ENCODE data around the gene DLGAP1. TPM values are rescaled to one million over a fixed set of nuclear protein-coding genes. Genes with fewer than 3 reads are reported as not detected.

The DLGAP1 gene
- total and polyA plus RNA-seq, 4 donors = 0.75 to 6.6 (median 3.6) TPM

DNA sequence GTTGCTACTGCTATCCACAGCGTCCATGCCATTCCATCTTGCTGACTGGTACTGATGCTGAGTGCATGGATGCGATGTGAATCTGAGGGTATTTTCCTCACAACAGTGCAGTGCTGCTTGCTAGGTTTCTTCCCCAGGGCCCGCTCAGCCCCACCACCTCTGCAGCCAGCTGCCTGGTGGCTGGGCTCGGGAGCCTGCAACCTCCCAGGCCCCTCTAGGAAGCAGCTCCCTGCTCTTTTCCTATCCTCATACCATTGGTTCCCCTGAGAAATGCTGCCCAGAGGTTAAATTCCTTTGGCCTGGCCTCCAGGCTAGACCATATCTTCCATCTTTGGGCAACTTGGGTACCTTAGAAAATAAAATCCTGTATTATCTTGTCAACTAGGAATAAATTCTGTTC lies 591.5 kb downstream of the DLGAP1 start:
- intact Hi-C loops (cut with DNase I) = loop anchor here in 1 of 2 donors (10.0 kb wide), 1 partner anchor 579 kb away; no protein-coding TSS in a partner anchor
- 71 to 74% methylated on average over 4 of the region's 4 CpGs for WGBS, 2 donors
- ATAC-seq (ENCODE audit: low FRiP score) (no peak), DNase-seq (no peak)
- Histone ChIP-seq H3K4me3 (ENCODE audit: low read length in 2 of 2) (no peak overlapping the region), H3K9me3 (ENCODE audit: control insufficient read depth, low read length) (no peaks in the 10 kb centered on the region), H3K36me3 (ENCODE audit: control insufficient read depth in 1 of 2, insufficient read depth in 2 of 2, low read length in 1 of 2) (no peaks in the 10 kb centered on the region), H3K4me1 (ENCODE audit: control insufficient read depth in 1 of 2, insufficient read depth in 2 of 2, low read length in 2 of 2) (no peaks in the 10 kb centered on the region), H3K27me3 (ENCODE audit: control insufficient read depth in 1 of 2, insufficient read depth in 2 of 2, low read length in 1 of 2) (no peaks in the 10 kb centered on the region), H3K27ac (ENCODE audit: low read depth in 1 of 2, low read length in 2 of 2) (no peak overlapping the region)

DNA sequence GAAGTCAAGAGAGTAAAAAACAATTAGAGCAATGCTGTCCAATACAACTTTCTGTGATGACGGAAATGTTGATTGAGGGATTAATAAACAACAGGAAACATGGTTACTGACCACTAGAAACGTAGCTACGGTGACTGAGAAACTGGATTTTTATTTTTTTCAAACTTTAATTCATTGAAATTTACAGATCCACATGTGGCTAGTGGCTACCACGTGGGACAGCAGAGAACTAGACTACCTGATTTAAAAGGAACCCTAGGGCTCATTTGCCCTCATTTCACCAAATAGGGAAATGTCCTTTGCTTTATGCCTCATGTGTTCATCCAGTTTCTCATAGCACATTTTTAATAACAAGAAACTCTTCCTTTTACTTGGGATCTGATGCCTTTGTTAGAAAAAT lies 592.1 kb downstream of the DLGAP1 start:
- H3K4me3 ChIP-seq (ENCODE audit: low read length in 2 of 2) = no peak overlapping the region
- intact Hi-C loops (cut with DNase I) = loop anchor here in 1 of 2 donors (10.0 kb wide), 1 partner anchor 578 kb away; no protein-coding TSS in a partner anchor
- ATAC-seq (ENCODE audit: low FRiP score) (no peak), DNase-seq (no peak)
- no peaks in the 10 kb centered on the region for H3K4me1 ChIP-seq (ENCODE audit: control insufficient read depth in 1 of 2, insufficient read depth in 2 of 2, low read length in 2 of 2)
- no peaks in the 10 kb centered on the region for H3K27me3 ChIP-seq (ENCODE audit: control insufficient read depth in 1 of 2, insufficient read depth in 2 of 2, low read length in 1 of 2)
- H3K9me3 ChIP-seq (ENCODE audit: control insufficient read depth, low read length) = no peaks in the 10 kb centered on the region
- no peak overlapping the region for H3K27ac ChIP-seq (ENCODE audit: low read depth in 1 of 2, low read length in 2 of 2)
- H3K36me3 ChIP-seq (ENCODE audit: control insufficient read depth in 1 of 2, insufficient read depth in 2 of 2, low read length in 1 of 2) = no peaks in the 10 kb centered on the region
- 89 to 92% methylated on average over 4 of the region's 4 CpGs for WGBS, 2 donors

DNA sequence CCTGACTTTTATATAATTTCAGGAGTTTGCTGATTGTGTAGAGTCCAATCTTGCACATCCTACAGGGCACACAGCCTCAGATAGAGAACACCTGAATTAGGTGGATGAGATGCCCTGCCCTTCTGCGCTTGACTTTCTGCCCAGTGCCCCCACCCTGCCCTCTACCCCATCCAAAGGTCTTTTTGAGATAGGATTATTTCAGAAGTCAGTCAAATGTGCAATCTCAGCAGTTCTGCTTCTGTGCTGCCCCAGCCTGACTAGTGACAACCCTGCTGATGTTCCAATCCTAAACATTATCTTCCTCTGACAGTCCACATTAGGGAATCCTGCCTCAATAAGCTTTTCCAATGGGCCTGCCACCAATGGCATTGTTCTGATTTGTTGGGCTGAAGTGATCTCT lies 593.6 kb downstream of the DLGAP1 start:
- H3K27me3 ChIP-seq (ENCODE audit: control insufficient read depth in 1 of 2, insufficient read depth in 2 of 2, low read length in 1 of 2) = no peaks in the 10 kb centered on the region
- no peak overlapping the region for H3K4me3 ChIP-seq (ENCODE audit: low read length in 2 of 2)
- WGBS, 2 donors = 92 to 96% methylated on average over 1 of the region's 1 CpG
- peaks cover 0 to 1% of the 10 kb centered on the region in 2 donors for H3K36me3 ChIP-seq (ENCODE audit: control insufficient read depth in 1 of 2, insufficient read depth in 2 of 2, low read length in 1 of 2)
- no peaks in the 10 kb centered on the region for H3K9me3 ChIP-seq (ENCODE audit: control insufficient read depth, low read length)
- H3K4me1 ChIP-seq (ENCODE audit: control insufficient read depth in 1 of 2, insufficient read depth in 2 of 2, low read length in 2 of 2) = no peaks in the 10 kb centered on the region
- intact Hi-C loops (cut with DNase I) = loop anchor here in 1 of 2 donors (10.0 kb wide), 1 partner anchor 577 kb away; no protein-coding TSS in a partner anchor
- no peak overlapping the region for H3K27ac ChIP-seq (ENCODE audit: low read depth in 1 of 2, low read length in 2 of 2)
- DNase-seq (no peak), ATAC-seq (ENCODE audit: low FRiP score) (no peak)

DNA sequence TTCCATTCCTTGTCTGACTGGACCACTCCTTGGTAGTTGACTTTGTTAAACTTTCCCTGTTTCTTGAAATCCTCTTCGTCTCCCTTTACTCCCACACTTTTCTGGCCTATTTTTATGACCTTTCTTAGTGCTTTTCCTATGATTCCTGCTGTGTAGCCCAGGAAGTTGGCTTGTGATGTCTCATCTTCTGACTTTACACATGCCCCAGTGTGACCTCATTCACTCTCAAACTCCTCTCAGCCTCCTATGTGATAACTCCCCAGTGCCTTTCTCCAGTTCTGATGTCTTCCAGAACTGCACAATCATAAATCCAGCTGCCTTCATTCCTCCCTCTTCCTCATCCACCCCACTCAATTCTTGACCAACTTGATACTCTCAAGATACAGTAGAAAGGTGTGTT lies 597.6 kb downstream of the DLGAP1 start:
- 6 to 14% methylated on average over 1 of the region's 1 CpG for WGBS, 2 donors
- Histone ChIP-seq H3K27me3 (ENCODE audit: control insufficient read depth in 1 of 2, insufficient read depth in 2 of 2, low read length in 1 of 2) (no peaks in the 10 kb centered on the region), H3K36me3 (ENCODE audit: control insufficient read depth in 1 of 2, insufficient read depth in 2 of 2, low read length in 1 of 2) (peaks cover 0 to 1% of the 10 kb centered on the region in 2 donors), H3K4me1 (ENCODE audit: control insufficient read depth in 1 of 2, insufficient read depth in 2 of 2, low read length in 2 of 2) (no peaks in the 10 kb centered on the region), H3K9me3 (ENCODE audit: control insufficient read depth, low read length) (no peaks in the 10 kb centered on the region), H3K4me3 (ENCODE audit: low read length in 2 of 2) (no peak overlapping the region), H3K27ac (ENCODE audit: low read depth in 1 of 2, low read length in 2 of 2) (no peak overlapping the region)
- ATAC-seq (ENCODE audit: low FRiP score) = no peak
- intact Hi-C loops (cut with DNase I) = no loop called here
- no peak for DNase-seq

DNA sequence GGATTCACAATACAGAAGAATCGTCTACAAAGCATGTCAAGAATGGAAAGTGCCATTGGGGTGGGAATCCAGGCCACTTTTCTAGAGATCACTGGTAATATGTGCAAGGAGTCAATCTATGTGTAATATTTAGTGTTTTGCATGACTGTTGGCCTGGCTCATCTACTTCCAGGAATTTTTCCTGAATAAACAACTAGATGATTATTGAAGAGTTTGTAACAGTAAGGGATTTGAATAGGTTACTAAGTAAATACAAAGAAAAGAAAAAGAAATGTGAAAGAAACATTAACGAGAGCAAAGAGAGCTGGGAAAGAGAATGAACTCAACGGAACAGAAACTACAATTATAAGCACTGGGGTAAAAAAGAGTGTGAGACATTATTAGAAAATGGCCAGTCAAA lies 599.1 kb downstream of the DLGAP1 start:
- Histone ChIP-seq H3K27ac (ENCODE audit: low read depth in 1 of 2, low read length in 2 of 2) (no peak overlapping the region), H3K36me3 (ENCODE audit: control insufficient read depth in 1 of 2, insufficient read depth in 2 of 2, low read length in 1 of 2) (peaks cover 0 to 1% of the 10 kb centered on the region in 2 donors), H3K9me3 (ENCODE audit: control insufficient read depth, low read length) (no peaks in the 10 kb centered on the region), H3K4me1 (ENCODE audit: control insufficient read depth in 1 of 2, insufficient read depth in 2 of 2, low read length in 2 of 2) (no peaks in the 10 kb centered on the region), H3K4me3 (ENCODE audit: low read length in 2 of 2) (no peak overlapping the region), H3K27me3 (ENCODE audit: control insufficient read depth in 1 of 2, insufficient read depth in 2 of 2, low read length in 1 of 2) (no peaks in the 10 kb centered on the region)
- intact Hi-C loops (cut with DNase I) = no loop called here
- no peak for DNase-seq
- no peak for ATAC-seq (ENCODE audit: low FRiP score)
- 86 to 88% methylated on average over 3 of the region's 3 CpGs for WGBS, 2 donors

DNA sequence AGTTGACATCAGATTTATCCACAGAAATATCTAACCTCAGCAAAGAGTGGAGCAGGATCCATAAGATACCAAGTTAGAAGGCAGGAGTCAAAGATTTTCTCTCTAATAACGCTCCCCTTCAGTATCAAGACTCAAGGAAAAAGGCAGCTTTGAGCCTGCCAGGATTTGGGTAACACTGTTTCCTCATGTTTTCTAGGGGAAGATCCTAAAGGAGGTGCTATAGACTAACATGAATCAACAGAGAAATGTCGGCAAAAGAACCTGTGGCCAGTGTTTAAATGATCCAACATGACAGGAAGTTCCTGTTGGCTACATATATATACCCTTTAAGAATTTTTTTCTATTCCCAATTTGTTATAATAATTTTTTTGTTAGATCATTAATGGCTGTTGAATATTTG lies 602.8 kb downstream of the DLGAP1 start:
- no peaks in the 10 kb centered on the region for H3K27me3 ChIP-seq (ENCODE audit: control insufficient read depth in 1 of 2, insufficient read depth in 2 of 2, low read length in 1 of 2)
- H3K36me3 ChIP-seq (ENCODE audit: control insufficient read depth in 1 of 2, insufficient read depth in 2 of 2, low read length in 1 of 2) = no peaks in the 10 kb centered on the region
- no peak overlapping the region for H3K4me3 ChIP-seq (ENCODE audit: low read length in 2 of 2)
- H3K4me1 ChIP-seq (ENCODE audit: control insufficient read depth in 1 of 2, insufficient read depth in 2 of 2, low read length in 2 of 2) = no peaks in the 10 kb centered on the region
- no peaks in the 10 kb centered on the region for H3K9me3 ChIP-seq (ENCODE audit: control insufficient read depth, low read length)
- no peak for ATAC-seq (ENCODE audit: low FRiP score)
- 79 to 92% methylated on average over 2 of the region's 2 CpGs for WGBS, 2 donors
- no peak overlapping the region for H3K27ac ChIP-seq (ENCODE audit: low read depth in 1 of 2, low read length in 2 of 2)
- intact Hi-C loops (cut with DNase I) = no loop called here
- DNase-seq = no peak

DNA sequence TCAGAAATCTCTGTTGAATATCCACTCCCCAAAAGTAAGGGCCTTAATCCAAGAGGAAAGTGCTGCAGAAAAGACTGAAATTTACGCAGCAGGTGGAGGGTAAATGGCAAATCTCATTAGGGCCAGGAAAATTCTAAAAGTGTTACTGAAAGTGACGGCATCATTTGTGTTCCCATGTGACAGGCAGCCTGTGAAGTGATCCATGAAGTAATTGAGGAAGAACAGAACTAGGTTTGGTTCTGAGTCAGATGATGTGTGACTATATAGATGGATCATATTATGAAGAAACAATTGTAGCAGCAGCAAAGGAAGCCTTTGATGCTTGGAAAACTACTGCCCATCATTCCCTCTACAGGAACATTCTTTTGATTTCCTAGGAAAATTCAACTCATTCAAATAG lies 603.9 kb downstream of the DLGAP1 start:
- no peak overlapping the region for H3K4me3 ChIP-seq (ENCODE audit: low read length in 2 of 2)
- no peaks in the 10 kb centered on the region for H3K27me3 ChIP-seq (ENCODE audit: control insufficient read depth in 1 of 2, insufficient read depth in 2 of 2, low read length in 1 of 2)
- no peak overlapping the region for H3K27ac ChIP-seq (ENCODE audit: low read depth in 1 of 2, low read length in 2 of 2)
- intact Hi-C loops (cut with DNase I) = no loop called here
- H3K36me3 ChIP-seq (ENCODE audit: control insufficient read depth in 1 of 2, insufficient read depth in 2 of 2, low read length in 1 of 2) = no peaks in the 10 kb centered on the region
- no peak for DNase-seq
- WGBS, 2 donors = 95 to 96% methylated on average over 2 of the region's 2 CpGs
- no peaks in the 10 kb centered on the region for H3K4me1 ChIP-seq (ENCODE audit: control insufficient read depth in 1 of 2, insufficient read depth in 2 of 2, low read length in 2 of 2)
- H3K9me3 ChIP-seq (ENCODE audit: control insufficient read depth, low read length) = no peaks in the 10 kb centered on the region
- no peak for ATAC-seq (ENCODE audit: low FRiP score)

DNA sequence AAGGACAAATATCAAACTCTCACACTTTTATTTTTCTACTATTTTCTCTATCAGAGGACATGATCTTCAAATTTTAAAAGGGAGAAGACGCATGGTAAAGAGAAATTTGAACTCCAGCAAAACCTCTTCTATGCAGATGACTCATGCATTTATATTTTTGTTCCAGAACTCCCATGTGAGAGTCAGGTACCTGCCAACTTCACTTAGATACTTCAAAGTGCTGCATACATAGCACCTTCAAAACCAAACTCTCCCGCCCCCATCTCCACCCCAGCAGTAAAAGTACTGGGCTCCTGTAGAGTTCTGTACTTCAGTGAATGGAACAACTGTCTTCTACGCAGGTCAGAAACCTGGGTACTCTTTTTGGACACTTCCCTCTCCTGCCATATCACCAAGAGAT lies 606.8 kb downstream of the DLGAP1 start:
- 78 to 83% methylated on average over 3 of the region's 3 CpGs for WGBS, 2 donors

DNA sequence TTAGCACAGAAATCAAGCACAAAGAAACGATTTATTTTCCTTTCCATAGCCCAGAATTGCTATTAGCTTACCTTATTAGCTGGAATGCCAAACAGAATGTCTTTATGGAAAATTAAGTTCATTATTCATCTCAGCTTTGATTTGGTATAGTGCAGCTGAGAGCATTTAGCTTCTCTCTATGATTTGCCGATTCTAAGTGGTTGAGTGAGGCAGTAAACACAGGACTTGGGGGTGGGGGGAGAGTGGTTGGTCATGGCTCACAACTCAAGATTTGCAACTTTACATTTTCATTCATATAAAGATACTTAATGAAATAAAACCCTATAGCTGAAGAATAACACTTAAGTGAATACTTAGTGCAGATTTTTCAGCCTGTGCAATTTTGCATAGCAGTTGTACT lies 609.9 kb downstream of the DLGAP1 start:
- Histone ChIP-seq H3K27ac (ENCODE audit: low read depth in 1 of 2, low read length in 2 of 2) (no peak overlapping the region), H3K4me1 (ENCODE audit: control insufficient read depth in 1 of 2, insufficient read depth in 2 of 2, low read length in 2 of 2) (no peaks in the 10 kb centered on the region), H3K9me3 (ENCODE audit: control insufficient read depth, low read length) (no peaks in the 10 kb centered on the region), H3K36me3 (ENCODE audit: control insufficient read depth in 1 of 2, insufficient read depth in 2 of 2, low read length in 1 of 2) (no peaks in the 10 kb centered on the region), H3K4me3 (ENCODE audit: low read length in 2 of 2) (no peak overlapping the region), H3K27me3 (ENCODE audit: control insufficient read depth in 1 of 2, insufficient read depth in 2 of 2, low read length in 1 of 2) (no peaks in the 10 kb centered on the region)
- intact Hi-C loops (cut with DNase I) = no loop called here
- 81 to 86% methylated on average over 2 of the region's 2 CpGs for WGBS, 2 donors
- ATAC-seq (ENCODE audit: low FRiP score) (no peak), DNase-seq (no peak)

More for the DNA sequence above, 606.8 kb downstream of the DLGAP1 start:
- H3K4me1 ChIP-seq (ENCODE audit: control insufficient read depth in 1 of 2, insufficient read depth in 2 of 2, low read length in 2 of 2) = no peaks in the 10 kb centered on the region
- no peak overlapping the region for H3K27ac ChIP-seq (ENCODE audit: low read depth in 1 of 2, low read length in 2 of 2)
- no peaks in the 10 kb centered on the region for H3K9me3 ChIP-seq (ENCODE audit: control insufficient read depth, low read length)
- H3K4me3 ChIP-seq (ENCODE audit: low read length in 2 of 2) = no peak overlapping the region
- no peaks in the 10 kb centered on the region for H3K27me3 ChIP-seq (ENCODE audit: control insufficient read depth in 1 of 2, insufficient read depth in 2 of 2, low read length in 1 of 2)
- H3K36me3 ChIP-seq (ENCODE audit: control insufficient read depth in 1 of 2, insufficient read depth in 2 of 2, low read length in 1 of 2) = no peaks in the 10 kb centered on the region
- ATAC-seq (ENCODE audit: low FRiP score) = no peak
- intact Hi-C loops (cut with DNase I) = no loop called here
- no peak for DNase-seq

Data from aorta (tissue), 5 donors.